Activated CD8-positive, alpha-beta memory T cell treated with anti-CD3 and anti-CD28 coated beads, Interleukin-2, amount 50 U/mL, for 48 hours (primary cell): ENCODE results near the gene DRAM1.
"Not testable (repeated sequence)": the region's sequence is repeated elsewhere in the genome, so short reads cannot be mapped to it uniquely, and the experiment has no call there.

Experiments used
- DNase-seq: peaks from one replicate; pipeline ENCODE4 v3.0.0-alpha.2; 2020

The DRAM1 gene

DNA sequence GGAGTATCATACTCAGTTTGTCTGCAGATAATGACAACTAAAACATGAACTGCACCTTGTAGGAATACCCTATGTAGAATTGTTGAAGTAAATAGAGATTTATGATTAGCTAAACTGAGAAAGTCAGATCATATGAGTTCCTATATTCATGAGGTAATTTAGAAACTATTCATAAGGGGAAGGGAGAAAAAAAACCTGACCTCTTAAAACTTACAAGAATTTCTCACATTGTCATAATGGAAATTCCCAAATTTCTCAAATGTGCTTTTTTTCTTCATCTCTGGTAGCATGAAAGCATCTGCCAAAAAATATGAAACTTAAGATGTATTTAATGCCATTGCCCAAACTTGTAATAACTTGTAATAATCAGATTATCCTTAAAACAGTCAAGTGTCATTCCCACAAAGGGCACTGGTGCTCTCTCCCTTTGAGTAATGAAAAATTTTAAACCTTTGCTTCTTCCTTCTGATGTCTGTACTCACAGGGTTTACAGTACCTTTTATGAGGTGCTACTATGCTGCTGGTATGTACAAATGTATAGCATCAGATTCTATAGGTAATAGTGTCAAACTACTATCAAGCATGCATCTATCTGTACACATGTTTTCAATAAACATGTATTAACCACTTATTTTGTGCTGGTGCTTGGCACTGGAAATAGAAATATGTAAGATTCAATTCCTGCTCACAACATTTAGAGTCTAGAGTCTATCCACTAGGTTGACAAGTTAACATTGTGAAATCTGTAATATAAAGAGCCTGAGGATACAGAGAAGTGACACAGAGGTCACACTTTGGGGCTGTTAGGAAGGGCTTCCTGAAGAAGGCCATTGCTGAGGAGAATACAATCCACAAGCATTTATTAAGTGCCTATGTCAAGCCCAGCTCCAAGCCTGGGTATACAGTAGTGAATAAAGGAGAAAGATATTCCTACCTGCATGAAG lies 17.4 kb upstream of the DRAM1 start:
- DNase-seq: no peak

DNA sequence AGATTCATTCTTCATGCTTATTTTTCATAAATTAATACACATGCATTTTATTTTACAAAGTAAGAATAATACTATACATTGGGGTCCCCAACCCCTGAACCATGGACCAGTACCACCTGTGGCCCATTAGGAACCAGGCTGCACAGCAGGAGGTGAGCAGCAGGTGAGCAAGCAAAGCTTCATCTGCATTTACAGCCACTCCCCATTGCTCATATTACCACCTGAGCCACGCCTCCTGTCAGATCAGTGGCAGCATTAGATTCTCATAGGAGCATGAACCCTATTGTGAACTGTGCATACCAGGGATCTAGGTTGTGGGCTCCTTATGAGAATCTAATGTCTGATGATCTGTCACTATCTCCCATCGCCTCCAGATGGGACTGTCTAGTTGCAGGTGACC lies 15.7 kb upstream of the DRAM1 start:
- DNase-seq: not testable (repeated sequence)

DNA sequence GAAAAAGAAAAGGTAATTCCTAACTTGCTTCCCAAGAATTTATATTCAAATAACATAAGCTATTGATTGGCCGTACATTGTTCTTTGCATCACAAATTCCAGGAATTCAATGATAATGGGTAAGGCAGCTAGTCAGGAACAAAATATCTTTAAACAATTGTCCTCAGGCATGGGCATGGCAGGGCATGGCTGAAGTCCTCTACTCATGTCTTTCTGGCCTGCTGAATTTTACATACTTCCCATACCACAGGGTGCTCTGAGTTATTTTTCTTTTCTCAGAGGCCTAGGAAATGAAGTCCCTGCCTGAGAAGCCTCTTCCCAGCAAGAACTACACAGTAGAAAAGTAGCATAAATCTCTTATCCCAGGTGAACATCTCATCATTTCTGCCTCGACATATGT lies 15.1 kb upstream of the DRAM1 start:
- DNase-seq: no peak

DNA sequence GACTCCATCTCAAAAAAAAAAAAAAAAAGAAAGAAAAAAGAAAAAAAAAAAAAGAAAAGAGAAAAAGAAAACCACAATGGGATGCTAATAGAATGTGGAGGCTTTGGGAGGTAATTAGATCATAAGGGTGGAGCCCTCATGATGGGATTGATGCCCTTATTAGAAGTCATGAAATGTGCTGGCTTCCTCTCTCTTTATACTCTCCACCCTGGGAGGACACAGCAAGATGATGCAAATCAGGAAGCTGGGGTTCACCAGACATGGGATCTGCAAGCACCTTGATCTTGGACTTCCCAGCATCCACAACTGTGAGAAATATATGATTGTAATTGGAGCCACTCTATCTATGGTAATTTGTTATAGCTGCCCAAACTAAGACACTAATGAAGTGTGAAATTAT lies 13.4 kb upstream of the DRAM1 start:
- no peak for DNase-seq

DNA sequence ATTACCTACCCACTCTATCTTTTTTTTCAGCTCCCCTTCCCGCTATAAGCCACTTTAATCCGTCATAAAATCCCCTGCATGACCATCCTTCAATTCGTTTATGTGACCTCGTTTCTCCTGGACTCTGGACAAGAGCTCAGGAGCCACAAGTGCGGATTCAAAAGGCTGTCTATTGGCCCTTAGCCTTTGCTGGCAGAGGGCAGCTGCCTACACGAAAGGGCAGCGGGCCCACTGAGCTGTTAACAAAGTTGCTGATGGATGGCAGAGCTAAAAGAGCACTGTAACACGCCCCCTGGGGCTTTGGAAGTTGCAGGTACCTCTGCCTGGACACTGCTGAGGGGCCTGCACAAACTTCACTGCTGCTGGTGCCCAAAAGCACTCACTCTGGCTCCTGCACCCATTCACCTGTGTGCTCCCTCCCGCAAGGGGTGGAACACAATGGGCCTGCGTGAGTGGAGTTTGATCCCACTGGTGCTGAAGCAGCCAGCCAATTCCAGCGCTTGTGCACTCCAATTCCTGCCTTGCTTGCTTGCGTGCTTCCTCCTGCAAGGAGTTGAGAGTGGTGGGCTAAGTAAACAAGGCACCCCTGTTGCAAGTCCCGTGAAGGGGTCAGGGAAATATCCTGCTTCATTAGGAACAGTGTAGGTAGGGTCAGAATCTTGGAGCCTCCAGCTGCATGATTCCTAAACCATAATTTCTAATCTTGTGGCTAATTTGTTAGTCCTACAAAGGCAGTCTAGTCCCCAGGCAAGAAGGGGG lies 10.6 kb upstream of the DRAM1 start:
- no peak for DNase-seq

DNA sequence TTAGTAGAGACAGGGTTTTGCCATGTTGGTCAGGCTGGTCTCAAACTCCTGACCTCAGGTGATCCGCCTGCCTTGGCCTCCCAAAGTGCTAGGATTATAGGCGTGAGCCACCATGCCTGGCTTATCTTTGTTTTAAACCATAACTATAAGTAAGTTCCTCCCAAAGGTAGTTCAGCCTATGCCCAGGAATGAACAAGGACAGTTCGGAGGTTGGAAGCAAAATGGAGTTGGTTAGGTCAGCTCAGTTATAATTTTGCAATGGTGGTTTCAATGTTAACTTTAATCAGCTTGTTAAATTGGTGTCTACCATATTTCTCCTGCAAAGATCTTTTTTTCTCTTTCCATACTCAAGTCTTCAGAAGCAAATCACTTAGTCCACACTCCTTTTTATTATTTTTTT lies 9.8 kb upstream of the DRAM1 start:
- DNase-seq: not testable (repeated sequence)

DNA sequence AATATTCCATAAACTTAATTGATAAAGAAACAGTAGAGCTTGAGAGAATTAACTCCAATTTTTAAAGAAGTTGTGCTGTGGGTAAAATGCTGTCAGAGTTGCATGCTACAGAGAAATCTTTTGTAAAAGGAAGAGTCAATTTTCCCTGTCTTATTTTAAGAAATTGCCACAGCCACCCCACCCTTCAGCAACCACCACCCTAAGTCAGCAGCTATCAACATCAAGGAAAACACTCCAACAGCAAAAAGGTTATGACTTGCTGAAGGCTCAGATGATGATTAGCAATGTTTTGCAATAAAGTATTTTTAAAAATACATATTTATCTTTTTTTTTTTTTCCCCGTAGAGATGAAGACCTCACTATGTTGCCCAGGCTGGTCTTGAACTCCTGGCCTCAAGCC lies 6.5 kb upstream of the DRAM1 start:
- no peak for DNase-seq

DNA sequence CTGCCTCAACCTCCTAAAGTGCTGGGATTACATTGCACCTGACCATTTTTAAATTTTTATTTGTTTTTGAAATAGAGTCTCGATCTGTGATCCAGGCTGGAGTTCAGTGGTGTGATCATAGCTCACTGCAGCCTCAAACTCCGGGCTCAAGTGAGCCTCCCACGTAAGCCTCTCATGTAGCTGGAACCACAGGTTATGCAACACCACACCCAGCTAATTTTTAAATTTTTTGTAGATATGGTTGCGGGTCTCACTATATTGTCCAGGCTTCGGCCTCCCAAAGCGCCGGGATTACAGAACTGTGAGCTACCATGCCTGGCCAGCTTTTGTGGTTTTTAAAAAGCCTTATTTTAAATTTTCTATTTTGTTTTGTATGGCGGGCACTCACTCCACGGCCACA lies 2.2 kb upstream of the DRAM1 start:
- DNase-seq: no peak

DNA sequence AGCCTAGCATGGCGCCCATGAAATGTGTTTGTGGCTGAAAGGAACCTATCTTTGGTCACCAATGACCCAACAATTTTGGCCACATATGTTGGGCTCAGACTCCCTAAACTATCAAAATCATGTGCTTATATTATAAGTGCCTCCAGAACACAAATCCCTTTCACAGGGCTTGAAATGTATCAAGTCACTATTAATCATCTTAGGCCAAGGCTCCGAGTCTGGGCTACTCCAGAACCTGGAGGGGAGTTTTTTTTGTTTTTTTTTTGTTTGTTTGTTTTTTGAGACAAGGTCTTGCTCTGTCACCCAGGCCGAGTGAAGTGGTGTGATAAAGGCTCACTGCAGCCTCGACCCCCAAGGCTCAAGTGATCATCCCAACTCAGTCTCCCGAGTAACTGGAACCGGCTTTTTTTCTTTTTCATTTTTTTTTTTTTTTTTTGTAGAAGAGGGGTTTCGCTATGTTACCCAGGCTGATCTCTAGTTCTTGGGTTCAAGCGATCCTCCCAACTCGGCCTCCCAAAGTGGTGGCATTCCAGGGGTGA lies 989 bp upstream of the DRAM1 start:
- no peak for DNase-seq

DNA sequence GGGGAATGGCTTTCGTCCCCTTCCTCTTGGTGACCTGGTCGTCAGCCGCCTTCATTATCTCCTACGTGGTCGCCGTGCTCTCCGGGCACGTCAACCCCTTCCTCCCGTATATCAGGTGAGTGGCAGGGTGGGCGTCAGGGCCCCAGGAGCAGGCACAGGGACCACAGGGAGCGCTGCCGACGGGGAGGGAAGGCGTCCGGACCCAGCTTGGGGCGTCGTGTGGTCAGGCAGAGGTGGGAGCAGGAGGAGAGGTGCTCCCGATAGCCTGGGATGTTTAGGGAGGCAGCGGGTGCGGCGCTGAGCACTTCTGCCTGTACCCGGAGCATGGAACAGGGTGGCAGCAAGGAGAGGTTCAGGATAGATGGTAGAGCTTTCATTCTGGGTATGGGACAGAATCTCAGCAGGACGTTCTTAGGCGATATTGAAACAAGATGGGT lies 444 bp downstream of the DRAM1 start:
- DNase-seq: no peak

DNA sequence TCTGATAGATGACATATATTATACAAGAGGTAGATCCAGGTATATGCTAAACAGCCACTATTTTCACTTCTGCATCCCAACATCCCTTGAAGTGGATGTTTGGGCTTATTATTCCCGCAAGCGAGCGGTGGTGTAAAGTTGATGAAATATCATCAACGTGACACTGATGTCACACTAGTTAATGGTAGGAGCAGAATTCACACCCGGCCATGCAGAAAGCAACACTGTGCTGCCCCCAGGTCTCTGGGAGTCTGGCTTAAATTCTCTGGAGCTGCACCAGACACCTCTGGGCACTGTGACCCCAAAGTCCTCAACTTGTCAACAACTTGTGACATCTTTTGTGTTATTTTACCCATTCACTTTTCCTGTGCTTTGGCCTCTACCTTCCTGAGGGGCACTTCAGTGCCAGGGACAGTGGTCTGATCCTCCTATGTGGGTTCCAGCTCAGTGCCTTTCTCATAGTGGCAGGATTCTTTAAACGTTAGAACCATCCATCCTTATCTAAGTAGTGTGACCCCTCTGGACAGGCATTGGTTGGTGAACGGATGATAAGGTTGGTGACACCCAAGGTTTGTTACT lies 952 bp downstream of the DRAM1 start:
- DNase-seq: no peak

DNA sequence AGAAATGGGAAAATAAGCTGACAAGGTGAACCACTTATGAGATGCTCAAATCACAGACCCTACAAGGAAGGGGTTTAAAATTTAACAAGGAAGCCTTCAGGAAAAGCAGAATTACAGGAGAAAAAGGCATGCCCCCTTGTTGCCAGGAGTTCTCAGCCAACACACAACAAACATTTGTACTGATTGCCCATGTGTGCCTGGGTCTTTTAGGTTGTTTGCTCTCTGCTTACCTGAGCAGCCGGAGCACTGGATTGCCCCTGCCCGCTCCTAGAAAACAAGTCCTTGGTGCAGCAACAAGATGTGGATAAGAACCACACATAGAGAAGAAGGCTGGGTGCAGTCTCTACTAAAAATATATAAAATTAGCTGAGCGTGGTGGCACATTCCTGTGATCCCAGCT lies 3.4 kb downstream of the DRAM1 start:
- DNase-seq: no peak

DNA sequence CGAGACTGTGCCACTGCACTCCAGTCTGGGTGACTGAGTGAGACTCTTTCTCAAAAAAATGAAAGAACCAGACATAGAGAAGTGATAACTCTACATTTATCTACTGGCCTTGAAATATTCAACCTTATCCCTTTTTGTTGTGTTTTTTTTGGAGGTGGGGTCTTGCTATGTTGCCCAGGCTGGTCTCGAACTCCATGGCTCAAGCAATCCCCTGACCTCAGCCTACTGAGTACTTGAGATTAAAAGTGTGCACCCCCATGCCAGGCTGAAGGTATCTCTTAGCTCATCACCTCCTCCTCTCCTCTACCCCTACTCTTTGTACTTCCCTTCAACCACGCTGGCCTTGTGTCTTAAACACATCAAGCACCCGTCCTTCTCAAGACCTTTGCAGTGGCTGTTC lies 3.8 kb downstream of the DRAM1 start:
- no peak for DNase-seq

DNA sequence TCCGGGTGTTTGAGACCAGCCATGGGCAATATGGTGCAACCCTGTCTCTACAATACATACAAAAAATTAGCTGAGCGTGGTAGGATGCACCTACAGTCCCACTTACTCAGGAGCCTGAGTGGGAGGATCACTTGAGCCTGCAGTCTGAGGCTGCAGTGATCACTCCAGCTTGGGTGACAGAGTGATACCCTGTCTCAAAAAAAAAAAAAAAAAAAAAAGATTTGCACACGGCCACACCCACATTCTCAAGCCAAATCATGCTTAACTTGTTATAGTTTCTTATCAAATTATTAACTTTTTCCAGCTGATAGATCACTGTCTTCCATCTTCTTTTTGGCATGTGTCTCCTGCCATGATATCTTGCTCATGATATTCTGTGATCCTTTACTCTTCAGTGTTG lies 6.8 kb downstream of the DRAM1 start:
- DNase-seq: no peak

DNA sequence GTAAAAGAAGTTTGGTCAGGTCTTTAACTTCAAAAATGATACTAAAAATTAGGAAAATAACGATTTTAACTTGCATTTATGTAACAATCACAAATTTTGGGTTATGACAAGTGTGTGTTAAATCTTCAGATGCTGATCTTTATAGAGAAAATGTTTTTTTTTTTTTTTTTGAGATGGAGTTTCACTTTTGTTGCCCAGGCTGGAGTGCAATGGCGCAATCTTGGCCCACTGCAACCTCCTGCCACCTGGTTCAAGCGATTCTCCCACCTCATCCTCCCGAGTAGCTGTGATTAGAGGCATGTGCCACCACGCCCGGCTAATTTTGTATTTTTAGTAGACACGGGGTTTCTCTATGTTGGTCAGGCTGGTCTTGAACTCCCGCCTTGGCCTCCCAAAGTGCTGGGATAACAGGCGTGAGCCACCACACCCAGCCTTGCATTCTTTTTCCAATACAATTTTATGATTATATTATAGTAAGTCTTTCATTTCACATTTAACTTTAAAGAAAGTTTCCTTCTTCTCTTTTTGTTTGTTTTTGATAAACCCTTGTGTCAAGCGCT lies 7.5 kb downstream of the DRAM1 start:
- DNase-seq: not testable (repeated sequence)

DNA sequence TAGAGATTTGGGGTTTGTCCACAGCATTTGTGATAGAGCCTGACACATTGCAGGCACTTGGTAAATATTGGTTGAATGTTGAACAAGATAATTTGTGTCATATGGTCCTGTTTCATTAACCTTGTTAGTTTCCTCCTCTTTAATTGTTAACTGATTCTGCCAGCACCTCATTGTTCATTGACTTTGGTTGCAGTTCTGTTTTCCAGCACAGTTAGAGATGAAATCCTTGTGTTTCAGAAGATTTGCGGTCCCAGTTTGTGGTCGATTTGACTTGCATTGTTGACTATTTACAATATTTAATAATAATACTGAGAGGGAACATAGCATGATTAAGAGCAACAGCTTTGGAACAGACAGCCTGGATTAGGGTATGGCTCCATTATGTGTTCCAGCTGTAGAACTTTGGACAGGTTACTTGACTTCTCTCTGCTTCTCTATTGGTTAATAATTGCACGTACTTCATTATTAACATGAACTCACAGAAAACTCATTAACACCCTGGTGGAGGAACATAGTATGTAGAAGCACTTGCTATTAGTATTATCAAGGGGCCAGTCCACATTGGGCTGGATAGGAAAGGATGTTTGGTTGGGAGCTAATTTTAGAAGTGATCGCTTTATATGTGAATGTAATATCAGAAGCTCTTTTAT lies 8.7 kb downstream of the DRAM1 start:
- DNase-seq: no peak

DNA sequence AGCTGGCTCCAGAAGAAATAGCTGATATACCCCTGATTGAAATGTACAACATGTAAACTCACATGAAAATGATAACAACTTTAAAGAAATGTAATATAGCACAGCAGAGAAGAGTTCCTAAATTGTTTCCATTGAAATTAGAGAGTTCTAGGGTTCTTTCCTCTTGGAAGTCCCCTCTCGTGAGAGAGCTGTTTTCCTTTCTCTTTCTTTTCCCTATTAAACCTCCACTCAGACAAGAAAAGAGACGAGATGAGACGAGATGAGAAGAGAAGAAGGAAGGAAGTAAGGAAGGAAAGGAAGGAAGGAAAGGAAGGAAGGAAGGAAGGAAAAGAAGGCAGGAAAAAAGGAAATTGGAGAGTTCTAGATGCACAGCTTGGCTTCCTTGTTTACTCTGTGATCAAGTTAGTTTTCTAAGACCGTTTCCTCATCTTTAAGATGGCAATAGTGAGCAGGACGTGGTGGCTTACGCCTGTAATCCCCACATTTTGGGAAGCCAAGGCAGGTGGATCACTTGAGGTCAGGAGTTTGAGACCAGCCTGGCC lies 11.9 kb downstream of the DRAM1 start:
- no peak for DNase-seq

DNA sequence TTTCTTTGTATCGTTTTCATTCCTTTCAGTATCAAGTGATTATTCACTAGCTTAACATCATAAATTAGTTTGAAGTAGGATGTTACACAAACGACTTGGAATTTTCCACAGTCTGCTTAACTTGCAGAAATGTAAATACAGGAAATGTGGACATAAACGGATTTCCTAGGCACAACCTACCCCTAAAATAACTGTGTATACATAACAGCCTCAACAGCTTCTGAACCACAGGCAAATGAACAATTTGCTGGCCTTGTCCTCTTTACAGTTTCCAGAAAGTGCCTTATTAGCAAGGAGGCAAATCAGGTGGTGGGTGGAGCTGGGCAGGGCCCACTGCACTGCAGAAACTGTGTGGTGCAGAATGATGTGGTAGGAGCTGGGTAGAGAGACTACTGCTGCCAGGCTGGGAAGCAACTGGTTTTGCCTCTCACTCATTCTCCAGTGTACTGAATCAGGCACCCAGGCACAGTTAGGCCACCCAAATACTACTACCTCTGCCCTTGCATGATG lies 14.1 kb downstream of the DRAM1 start:
- DNase-seq: no peak

DNA sequence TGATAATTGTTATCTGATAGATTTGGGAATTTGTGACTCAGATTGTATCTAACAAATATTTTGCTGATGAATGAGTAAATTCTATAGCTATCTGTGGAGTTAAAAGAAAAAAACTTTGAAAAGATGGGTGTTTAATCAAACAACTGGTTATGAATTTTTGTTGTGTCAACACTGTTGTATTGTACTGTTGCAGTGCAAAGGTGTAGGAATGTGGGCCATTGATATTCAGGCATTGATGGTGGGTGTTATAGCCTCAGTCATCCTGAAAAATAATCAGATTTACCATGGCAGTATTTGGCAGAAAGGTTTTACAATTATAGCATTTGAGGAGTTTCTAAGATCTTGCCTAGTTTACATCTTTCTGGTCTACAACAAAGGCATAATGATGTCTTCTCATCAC lies 15.4 kb downstream of the DRAM1 start:
- DNase-seq: no peak

DNA sequence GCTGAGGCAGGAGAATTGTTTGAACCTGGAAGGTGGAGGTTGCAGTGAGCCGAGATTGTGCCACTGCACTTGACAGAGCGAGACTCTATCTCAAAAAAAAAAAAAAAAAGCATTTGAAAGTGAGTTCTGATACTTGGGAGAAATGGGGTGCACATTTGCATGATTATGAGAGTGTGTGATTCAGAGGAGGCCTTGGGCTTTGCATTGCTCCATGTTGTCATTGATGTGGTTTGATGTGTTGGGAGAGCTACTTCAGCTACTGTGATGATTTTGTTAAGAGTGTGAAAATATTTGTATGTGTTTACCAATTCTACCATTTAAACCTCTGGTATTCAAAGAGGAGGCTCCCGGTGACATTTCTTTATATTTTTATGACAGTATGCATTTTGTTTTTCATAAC lies 24.4 kb downstream of the DRAM1 start:
- no peak for DNase-seq

DNA sequence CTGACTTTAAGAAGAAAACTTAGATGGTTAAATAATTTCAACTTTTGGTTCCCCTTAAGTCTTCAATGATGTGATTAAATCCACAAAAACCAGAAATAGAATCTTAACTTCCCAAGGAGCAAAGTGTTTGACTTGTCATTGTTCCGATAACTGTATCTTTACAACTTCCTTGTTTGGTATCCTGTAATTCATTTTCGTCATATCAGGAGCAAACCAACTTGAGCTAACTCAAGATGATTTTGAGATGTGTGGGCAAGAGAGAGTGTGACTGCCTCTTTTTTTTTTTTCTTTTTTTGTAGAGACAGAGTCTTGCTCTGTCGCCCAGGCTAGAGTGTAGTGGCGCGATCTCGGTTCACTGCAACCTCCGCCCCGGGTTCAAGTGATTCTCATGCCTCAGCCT lies 25.3 kb downstream of the DRAM1 start:
- DNase-seq: no peak

DNA sequence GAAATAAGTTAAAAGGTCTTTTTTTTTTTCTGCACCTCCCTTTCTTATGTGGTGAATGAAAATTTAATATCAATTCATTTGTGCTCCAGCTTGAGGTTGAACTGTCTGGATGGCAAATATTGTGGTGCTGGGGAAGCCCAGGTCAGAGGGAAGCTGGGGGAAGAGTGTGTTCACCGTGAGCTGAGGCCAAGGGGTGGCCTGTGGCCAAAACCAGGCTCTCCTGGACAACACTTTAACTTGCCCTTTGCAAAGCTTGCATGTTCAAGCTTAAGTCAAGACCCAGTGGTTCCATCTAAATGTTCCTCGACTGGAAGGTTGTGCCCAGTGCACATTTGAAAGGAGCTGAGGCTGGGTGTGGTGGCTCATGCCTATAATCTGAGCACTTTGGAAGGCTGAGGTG lies 28.8 kb downstream of the DRAM1 start:
- no peak for DNase-seq
